SK-N-SH treated with all-trans-retinoic acid at 6 μM for 48 hours (cell line): ENCODE measurements around the gene DENND6A.

Experiments used
- ATAC-seq: fragments of 200-7000 bp; cut with Tn5 transposase; 3 replicates; pipeline ENCODE4 v1.9.1; 2020; ENCODE audit warnings: mild to moderate bottlenecking, moderate library complexity
- ARNTL ChIP-seq: fragments of 450-650 bp; formaldehyde crosslinking; IDR thresholded peaks from 2 replicates; pipeline ENCODE4 v1.5.0; 2020; ENCODE audit warnings: low read depth, mild to moderate bottlenecking, moderate library complexity, borderline replicate concordance
- BACH2 ChIP-seq: fragments of 250-450 bp; sonication (Bioruptor Pico); IDR thresholded peaks from 2 replicates; pipeline ENCODE4 v1.9.0; 2021; ENCODE audit warnings: mild to moderate bottlenecking, borderline replicate concordance
- CSDC2 ChIP-seq: fragments of 250-450 bp; sonication (Bioruptor Pico); IDR thresholded peaks from 2 replicates; pipeline ENCODE4 v1.5.0; 2020; ENCODE audit warnings: mild to moderate bottlenecking, moderate library complexity
- ESRRG ChIP-seq: fragments of 250-450 bp; sonication (Bioruptor Pico); IDR thresholded peaks from 2 replicates; pipeline ENCODE4 v1.6.1; 2021; ENCODE audit warnings: mild to moderate bottlenecking
- GLIS3 ChIP-seq: fragments of 250-450 bp; sonication (Bioruptor Pico); IDR thresholded peaks from 2 replicates; pipeline ENCODE4 v1.5.0; 2020; ENCODE audit warnings: mild to moderate bottlenecking, moderate library complexity
- ISL1 ChIP-seq: fragments of 250-450 bp; sonication (Bioruptor Pico); IDR thresholded peaks from 2 replicates; pipeline ENCODE4 v2.1.2; 2022; ENCODE audit warnings: mild to moderate bottlenecking, moderate library complexity
- OSR1 ChIP-seq: fragments of 250-450 bp; sonication (Bioruptor Pico); IDR thresholded peaks from 2 replicates; pipeline ENCODE4 v1.8.0; 2022; ENCODE audit warnings: moderate library complexity, mild to moderate bottlenecking, inconsistent platforms
- PPARA ChIP-seq: fragments of 250-450 bp; sonication (Bioruptor Pico); IDR thresholded peaks from 2 replicates; pipeline ENCODE4 v1.5.0; 2020; ENCODE audit warnings: mild to moderate bottlenecking, borderline replicate concordance
- RARB ChIP-seq: fragments of 250-450 bp; sonication (Bioruptor Pico); IDR thresholded peaks from 2 replicates; pipeline ENCODE4 v1.8.0; 2021; ENCODE audit warnings: mild to moderate bottlenecking, moderate library complexity
- SNAI2 ChIP-seq: fragments of 250-450 bp; sonication (Bioruptor Pico); IDR thresholded peaks from 2 replicates; pipeline ENCODE4 v1.5.0; 2020; ENCODE audit warnings: mild to moderate bottlenecking, moderate library complexity
- TCF4 ChIP-seq: fragments of 250-450 bp; sonication (Bioruptor Pico); IDR thresholded peaks from 2 replicates; pipeline ENCODE4 v1.8.0; 2021; ENCODE audit warnings: mild to moderate bottlenecking, moderate library complexity, borderline replicate concordance
- TOX ChIP-seq: fragments of 250-450 bp; sonication (Bioruptor Pico); IDR thresholded peaks from 2 replicates; pipeline ENCODE4 v1.8.0; 2021; ENCODE audit warnings: mild to moderate bottlenecking, moderate library complexity, borderline replicate concordance
- ZC3H10 ChIP-seq: fragments of 250-450 bp; sonication (Bioruptor Pico); IDR thresholded peaks from 2 replicates; pipeline ENCODE4 v1.5.1; 2021; ENCODE audit warnings: mild to moderate bottlenecking, moderate library complexity
- ZFP3 ChIP-seq: fragments of 250-450 bp; sonication (Bioruptor Pico); IDR thresholded peaks from 2 replicates; pipeline ENCODE4 v1.5.0; 2020; ENCODE audit warnings: mild to moderate bottlenecking, moderate library complexity
- ZFP30 ChIP-seq: fragments of 450-650 bp; formaldehyde crosslinking; IDR thresholded peaks from 2 replicates; pipeline ENCODE4 v1.5.0; 2022; ENCODE audit warnings: mild to moderate bottlenecking, moderate library complexity
- ZNF565 ChIP-seq: fragments of 450-650 bp; formaldehyde crosslinking; conservative IDR thresholded peaks from 2 replicates; pipeline ENCODE4 v1.5.0; 2020; ENCODE audit warnings: low read depth, mild to moderate bottlenecking, moderate library complexity
- ZNF70 ChIP-seq: fragments of 450-650 bp; formaldehyde crosslinking; IDR thresholded peaks from 2 replicates; pipeline ENCODE4 v1.5.0; 2020; ENCODE audit warnings: mild to moderate bottlenecking, moderate library complexity
- ZNF8 ChIP-seq: fragments of 450-650 bp; formaldehyde crosslinking; IDR thresholded peaks from 2 replicates; pipeline ENCODE4 v1.5.0; 2020; ENCODE audit warnings: mild to moderate bottlenecking, moderate library complexity
- TF ChIP-seq, protein P1 (sequence below): fragments of 250-450 bp; sonication (Bioruptor Pico); IDR thresholded peaks from 2 replicates; pipeline ENCODE4 v1.5.0; 2020; ENCODE audit warnings: mild to moderate bottlenecking, moderate library complexity
- TF ChIP-seq, protein P2 (sequence below): fragments of 250-450 bp; sonication (Bioruptor Pico); IDR thresholded peaks from 2 replicates; pipeline ENCODE4 v1.5.1; 2021; ENCODE audit warnings: mild to moderate bottlenecking, moderate library complexity
- TF ChIP-seq, protein P3 (sequence below): fragments of 250-450 bp; sonication (Bioruptor Pico); IDR thresholded peaks from 2 replicates; pipeline ENCODE4 v1.8.0; 2020; ENCODE audit warnings: mild to moderate bottlenecking, moderate library complexity, borderline replicate concordance
- TF ChIP-seq, protein P4 (sequence below): fragments of 250-450 bp; sonication (Bioruptor Pico); IDR thresholded peaks from 2 replicates; pipeline ENCODE4 v1.5.1; 2020; ENCODE audit warnings: low read depth, mild to moderate bottlenecking, moderate library complexity

The DENND6A gene

DNA sequence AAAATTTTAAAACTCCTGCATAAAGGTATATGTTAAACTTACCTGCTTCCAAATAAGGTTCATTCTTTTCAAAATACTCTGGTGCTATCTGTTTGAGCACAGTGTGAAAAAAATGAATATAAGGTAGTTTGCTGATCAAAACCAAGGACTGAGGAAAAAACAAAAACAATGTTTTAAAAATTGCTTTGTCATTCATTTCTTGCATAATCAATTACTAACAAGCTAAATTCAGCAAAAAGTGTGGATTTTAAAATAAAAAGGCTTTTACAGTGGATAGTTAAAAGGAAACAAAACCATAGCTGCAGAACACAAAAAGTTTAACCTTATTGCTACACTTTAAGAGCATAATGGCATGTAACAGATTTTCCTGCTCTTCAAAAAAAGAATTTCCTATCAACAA, 31.5 kb downstream of the DENND6A start:
- TF ChIP-seq ISL1, result no peak
- TF ChIP-seq, protein P1, sequence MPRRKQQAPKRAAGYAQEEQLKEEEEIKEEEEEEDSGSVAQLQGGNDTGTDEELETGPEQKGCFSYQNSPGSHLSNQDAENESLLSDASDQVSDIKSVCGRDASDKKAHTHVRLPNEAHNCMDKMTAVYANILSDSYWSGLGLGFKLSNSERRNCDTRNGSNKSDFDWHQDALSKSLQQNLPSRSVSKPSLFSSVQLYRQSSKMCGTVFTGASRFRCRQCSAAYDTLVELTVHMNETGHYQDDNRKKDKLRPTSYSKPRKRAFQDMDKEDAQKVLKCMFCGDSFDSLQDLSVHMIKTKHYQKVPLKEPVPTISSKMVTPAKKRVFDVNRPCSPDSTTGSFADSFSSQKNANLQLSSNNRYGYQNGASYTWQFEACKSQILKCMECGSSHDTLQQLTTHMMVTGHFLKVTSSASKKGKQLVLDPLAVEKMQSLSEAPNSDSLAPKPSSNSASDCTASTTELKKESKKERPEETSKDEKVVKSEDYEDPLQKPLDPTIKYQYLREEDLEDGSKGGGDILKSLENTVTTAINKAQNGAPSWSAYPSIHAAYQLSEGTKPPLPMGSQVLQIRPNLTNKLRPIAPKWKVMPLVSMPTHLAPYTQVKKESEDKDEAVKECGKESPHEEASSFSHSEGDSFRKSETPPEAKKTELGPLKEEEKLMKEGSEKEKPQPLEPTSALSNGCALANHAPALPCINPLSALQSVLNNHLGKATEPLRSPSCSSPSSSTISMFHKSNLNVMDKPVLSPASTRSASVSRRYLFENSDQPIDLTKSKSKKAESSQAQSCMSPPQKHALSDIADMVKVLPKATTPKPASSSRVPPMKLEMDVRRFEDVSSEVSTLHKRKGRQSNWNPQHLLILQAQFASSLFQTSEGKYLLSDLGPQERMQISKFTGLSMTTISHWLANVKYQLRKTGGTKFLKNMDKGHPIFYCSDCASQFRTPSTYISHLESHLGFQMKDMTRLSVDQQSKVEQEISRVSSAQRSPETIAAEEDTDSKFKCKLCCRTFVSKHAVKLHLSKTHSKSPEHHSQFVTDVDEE, result no peak
- no peak for TF ChIP-seq RARB (CRISPR knock-in tag)
- no peak for TF ChIP-seq ESRRG (CRISPR knock-in tag)
- no peak for TF ChIP-seq ZFP30 (CRISPR knock-in tag)
- TF ChIP-seq, protein P2, sequence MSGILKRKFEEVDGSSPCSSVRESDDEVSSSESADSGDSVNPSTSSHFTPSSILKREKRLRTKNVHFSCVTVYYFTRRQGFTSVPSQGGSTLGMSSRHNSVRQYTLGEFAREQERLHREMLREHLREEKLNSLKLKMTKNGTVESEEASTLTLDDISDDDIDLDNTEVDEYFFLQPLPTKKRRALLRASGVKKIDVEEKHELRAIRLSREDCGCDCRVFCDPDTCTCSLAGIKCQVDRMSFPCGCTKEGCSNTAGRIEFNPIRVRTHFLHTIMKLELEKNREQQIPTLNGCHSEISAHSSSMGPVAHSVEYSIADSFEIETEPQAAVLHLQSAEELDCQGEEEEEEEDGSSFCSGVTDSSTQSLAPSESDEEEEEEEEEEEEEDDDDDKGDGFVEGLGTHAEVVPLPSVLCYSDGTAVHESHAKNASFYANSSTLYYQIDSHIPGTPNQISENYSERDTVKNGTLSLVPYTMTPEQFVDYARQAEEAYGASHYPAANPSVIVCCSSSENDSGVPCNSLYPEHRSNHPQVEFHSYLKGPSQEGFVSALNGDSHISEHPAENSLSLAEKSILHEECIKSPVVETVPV, result no peak
- TF ChIP-seq TCF4 (CRISPR knock-in tag), result no peak
- no peak for TF ChIP-seq ZNF8 (CRISPR knock-in tag)
- TF ChIP-seq ZNF70 (CRISPR knock-in tag), result no peak
- TF ChIP-seq ZC3H10, result no peak
- TF ChIP-seq OSR1 (CRISPR knock-in tag), result no peak
- TF ChIP-seq CSDC2, result no peak
- TF ChIP-seq, protein P3, sequence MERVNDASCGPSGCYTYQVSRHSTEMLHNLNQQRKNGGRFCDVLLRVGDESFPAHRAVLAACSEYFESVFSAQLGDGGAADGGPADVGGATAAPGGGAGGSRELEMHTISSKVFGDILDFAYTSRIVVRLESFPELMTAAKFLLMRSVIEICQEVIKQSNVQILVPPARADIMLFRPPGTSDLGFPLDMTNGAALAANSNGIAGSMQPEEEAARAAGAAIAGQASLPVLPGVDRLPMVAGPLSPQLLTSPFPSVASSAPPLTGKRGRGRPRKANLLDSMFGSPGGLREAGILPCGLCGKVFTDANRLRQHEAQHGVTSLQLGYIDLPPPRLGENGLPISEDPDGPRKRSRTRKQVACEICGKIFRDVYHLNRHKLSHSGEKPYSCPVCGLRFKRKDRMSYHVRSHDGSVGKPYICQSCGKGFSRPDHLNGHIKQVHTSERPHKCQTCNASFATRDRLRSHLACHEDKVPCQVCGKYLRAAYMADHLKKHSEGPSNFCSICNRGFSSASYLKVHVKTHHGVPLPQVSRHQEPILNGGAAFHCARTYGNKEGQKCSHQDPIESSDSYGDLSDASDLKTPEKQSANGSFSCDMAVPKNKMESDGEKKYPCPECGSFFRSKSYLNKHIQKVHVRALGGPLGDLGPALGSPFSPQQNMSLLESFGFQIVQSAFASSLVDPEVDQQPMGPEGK (CRISPR knock-in tag), result no peak
- no peak for TF ChIP-seq PPARA (CRISPR knock-in tag)
- no peak for TF ChIP-seq BACH2 (CRISPR knock-in tag)
- TF ChIP-seq ZNF565, result no peak
- ATAC-seq, result no peak

DNA sequence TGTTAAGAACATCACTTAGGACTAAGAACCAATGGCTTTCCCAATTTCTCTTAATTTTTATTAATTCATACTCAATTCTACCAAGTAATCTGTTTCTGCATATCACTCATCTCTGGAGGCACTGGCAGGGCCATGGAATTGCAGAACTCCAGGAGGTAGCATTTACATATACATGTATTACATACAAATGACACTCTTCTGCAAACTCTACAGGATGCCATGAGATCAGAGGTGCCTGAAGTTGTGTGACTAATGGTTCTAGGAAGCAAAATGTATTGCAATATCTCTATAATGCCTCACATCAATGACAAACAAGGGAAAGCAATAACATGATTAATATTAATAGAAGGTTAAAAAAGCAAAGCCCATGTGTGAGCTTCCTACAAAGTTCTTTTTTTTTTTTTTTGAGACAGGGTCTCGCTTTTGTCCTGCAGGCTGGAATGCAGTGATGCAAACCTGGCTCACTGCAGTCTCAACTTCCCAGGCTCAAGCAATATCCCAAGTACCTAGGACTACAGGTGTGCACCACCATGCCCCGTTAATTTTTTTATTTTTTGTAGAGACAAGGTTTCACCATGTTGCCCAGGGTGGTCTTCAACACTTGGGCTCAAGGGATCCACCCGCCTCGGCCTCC, 33.0 kb downstream of the DENND6A start:
- no peak for ATAC-seq
- no peak for TF ChIP-seq CSDC2
- TF ChIP-seq, protein P4, sequence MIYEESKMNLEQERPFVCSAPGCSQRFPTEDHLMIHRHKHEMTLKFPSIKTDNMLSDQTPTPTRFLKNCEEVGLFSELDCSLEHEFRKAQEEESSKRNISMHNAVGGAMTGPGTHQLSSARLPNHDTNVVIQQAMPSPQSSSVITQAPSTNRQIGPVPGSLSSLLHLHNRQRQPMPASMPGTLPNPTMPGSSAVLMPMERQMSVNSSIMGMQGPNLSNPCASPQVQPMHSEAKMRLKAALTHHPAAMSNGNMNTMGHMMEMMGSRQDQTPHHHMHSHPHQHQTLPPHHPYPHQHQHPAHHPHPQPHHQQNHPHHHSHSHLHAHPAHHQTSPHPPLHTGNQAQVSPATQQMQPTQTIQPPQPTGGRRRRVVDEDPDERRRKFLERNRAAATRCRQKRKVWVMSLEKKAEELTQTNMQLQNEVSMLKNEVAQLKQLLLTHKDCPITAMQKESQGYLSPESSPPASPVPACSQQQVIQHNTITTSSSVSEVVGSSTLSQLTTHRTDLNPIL, result no peak
- no peak for TF ChIP-seq TCF4 (CRISPR knock-in tag)
- TF ChIP-seq RARB (CRISPR knock-in tag), result no peak
- TF ChIP-seq ZNF565, result no peak
- no peak for TF ChIP-seq TOX (CRISPR knock-in tag)
- TF ChIP-seq, protein P1, result no peak
- TF ChIP-seq ZC3H10, result no peak
- TF ChIP-seq, protein P3 (CRISPR knock-in tag), result no peak
- TF ChIP-seq ARNTL (CRISPR knock-in tag), result no peak
- no peak for TF ChIP-seq OSR1 (CRISPR knock-in tag)
- TF ChIP-seq ZFP30 (CRISPR knock-in tag), result no peak
- no peak for TF ChIP-seq GLIS3 (CRISPR knock-in tag)
- no peak for TF ChIP-seq ESRRG (CRISPR knock-in tag)
- TF ChIP-seq BACH2 (CRISPR knock-in tag), result no peak
- no peak for TF ChIP-seq ZNF70 (CRISPR knock-in tag)
- no peak for TF ChIP-seq SNAI2 (CRISPR knock-in tag)
- no peak for TF ChIP-seq ZFP3 (CRISPR knock-in tag)
- TF ChIP-seq, protein P2, result no peak
- no peak for TF ChIP-seq PPARA (CRISPR knock-in tag)
